Activated T-cell treated with anti-CD3 and anti-CD28 coated beads for 4 hours (primary cell): ENCODE results near the gene SH3RF3.

Experiments used
- DNase-seq: peaks from one replicate; pipeline ENCODE4 v3.0.0-alpha.2; 2020

SH3RF3 gene

GRCh38 chr2:109185821-109186570 lies 57.0 kb downstream of the SH3RF3 start:
- DNase-seq: no peak

- DNase-seq: no peak
Observed at GRCh38 chr2:109186656-109187250, 57.7 kb downstream of the SH3RF3 start.

DNA sequence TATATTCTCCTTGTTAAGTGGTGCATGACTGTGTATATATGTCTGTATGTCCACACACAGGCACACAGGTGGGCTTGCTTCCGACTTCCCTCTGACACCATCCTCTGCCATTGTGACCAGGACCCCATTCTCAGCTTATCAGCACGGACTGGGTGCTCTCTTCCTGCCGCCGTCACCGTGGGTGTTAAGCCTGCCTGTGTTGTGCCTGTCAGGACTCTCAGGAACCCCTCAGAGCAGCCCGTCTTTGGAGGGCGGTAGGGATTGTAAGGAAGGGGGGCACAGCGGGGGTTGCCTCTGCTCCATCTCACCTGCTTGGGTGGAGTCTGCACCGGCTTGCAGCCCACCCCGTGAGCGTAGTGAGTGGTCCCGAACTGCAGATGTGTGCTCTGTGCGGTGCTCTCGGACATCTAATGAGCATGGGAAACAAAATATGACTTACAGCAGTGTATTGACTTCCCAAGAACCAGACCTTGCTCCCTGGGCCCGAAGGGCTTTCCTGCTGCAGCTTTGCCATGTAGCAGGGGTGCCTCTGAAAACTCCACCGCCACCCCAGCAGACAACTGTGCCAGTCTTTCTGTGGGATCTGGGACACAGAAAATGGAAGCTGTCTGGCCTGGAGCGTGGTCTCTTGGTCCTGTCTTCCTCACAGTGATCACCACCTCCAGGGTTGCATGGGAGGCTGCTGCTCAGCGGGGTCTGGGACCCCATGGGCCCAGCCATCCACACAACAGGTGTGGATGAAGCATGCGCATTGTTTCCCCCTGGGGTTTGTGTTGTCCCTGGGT lies 58.9 kb downstream of the SH3RF3 start:
- DNase-seq: no peak

- DNase-seq: no peak
Observed at GRCh38 chr2:109188496-109188890, 59.5 kb downstream of the SH3RF3 start.

DNA sequence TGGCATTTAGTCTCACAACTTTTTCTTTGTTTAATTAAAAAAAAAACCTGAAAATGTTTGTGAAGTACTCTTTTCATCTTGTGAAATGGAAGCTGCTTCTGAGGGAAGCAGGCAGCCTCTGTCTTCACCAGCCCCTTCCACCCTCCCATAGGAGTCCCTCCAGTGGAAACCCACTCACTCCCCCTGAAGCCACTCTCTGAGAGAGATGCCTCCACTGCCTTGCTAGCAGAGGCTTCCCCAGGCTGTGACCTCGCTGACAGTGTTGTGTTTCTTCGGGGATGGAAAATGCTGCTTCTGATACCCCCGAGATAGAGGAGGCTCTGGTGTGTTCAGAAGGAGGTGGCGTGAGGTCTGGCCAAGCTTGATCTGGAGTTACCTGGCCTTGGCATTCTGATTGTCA lies 59.9 kb downstream of the SH3RF3 start:
- DNase-seq: no peak

GRCh38 chr2:109189751-109190150 lies 60.7 kb downstream of the SH3RF3 start:
- DNase-seq: no peak

DNA sequence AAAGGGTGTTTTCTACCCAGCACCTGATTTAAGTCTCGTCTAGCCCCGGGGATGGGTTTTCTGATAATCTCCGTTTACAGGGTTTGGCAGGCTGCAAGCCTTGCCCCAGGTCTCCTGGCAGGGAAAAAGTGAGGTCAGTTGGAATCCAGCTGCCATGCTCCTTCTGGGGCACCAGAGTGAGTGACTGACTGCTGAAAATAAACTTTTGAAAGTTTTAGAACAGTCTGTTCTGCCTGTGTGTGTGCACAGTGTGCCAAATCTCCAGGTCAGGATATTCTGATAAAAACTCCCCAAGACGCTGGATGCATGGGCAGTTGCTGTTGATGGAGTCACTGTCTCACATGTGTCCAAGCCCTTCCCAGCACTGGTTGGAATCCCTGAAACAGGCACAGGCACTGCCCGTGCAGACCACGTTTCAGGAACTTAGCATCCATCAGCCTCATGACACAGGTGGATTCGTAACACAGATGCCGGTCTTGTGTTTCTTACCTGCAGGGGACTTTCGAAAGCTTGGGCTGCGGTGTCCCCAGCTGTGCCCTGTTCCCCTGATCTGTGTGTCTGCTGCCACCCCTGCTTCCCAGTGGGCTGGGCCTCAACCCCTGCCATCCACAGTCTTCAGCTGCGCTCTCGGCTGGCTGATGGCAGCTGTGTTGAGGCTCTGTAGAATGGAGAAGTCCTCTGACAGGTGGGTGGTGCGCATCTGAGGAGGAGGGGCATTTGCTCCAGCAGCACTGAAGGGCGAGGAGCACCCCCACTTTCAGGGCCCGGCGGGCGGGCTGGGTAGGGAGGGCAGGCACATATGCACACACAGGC lies 65.0 kb downstream of the SH3RF3 start:
- no peak for DNase-seq

GRCh38 chr2:109194620-109194937 lies 65.6 kb downstream of the SH3RF3 start:
- no peak for DNase-seq

- DNase-seq: no peak
Observed at GRCh38 chr2:109195193-109196045, 66.4 kb downstream of the SH3RF3 start.

DNA sequence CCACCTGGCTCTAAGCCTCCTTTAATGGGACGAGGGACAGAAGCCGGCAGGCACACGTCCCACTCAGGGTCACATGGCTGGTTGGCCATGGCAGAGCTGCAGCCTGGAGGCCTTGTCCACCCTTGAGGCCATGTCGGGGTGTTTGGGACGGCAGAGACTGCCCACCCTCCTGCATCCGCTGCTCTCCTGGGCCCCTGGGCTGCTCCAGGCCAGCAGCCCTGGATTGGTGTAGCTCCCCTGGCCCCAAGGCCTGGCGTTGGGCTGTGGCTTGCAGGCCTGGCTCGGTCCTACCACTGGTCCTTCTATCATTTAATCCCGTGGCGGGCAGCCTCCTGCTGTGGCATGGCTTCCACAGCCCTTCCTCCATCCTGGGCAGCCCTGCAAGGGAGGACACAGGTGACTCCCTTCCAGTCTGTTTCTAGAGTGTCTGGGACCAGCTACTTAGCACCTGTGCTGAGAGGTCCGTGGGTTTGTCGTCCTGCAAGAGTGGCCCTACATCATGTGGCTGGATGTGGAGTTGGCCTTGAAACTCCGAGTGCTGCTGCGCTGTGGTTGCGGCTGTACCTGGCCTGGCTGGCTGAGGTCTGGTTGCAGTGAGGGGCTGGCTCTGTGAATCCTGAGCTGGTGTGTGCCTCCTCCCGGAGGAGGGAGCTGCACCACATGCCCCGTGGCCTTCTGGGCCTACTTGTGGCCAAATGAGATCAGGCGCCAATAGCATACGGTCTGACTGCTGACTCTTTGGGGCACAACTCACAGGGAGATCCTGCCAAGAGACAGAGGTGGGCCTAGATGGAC lies 67.3 kb downstream of the SH3RF3 start:
- no peak for DNase-seq

DNA sequence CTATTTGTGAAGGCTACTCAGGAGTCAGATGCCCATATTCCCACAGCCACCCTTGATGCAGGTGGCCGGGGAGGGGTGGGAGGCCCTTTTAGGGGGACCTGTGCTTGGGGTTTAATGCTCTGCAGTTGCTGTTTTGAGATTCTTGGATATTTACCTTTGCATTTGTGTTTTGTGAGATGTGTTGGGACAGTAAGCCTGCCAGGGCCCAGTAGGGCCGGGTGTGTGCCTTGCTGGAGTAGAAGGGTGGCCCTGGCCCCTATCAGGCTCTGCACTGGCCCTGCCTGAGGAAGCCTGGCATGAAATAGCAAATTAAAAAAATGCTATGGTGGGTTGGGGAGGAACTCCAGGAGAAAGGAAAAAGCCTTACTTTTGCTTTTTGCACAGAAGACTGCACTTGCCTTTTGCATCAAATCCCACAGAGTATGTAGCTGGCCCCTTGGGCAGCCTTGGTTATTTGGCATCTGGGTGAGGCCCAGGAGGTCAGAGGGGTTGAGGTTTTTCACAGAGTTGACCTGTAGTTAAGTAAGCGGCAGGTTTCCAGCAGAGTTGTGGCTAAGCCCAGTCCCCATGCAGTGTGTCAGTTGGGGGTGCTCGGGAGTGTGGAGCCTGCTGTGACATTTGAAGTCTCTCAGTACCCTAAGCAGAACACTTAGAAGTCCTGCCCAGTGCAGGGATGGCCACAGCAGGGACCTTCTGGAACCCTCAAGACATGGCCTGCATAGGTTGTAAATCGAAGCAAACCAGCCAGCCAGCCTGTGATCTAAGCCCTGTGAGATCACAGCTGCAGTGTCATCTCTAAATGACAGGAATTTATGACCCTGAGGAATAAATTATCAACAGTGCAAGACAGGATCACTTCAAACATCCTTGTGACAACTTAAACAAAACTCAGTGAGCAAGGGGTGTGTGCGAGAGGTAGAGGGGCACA lies 68.8 kb downstream of the SH3RF3 start:
- DNase-seq: no peak

GRCh38 chr2:109199790-109200189 lies 70.8 kb downstream of the SH3RF3 start:
- no peak for DNase-seq

GRCh38 chr2:109200616-109201464 lies 71.8 kb downstream of the SH3RF3 start:
- no peak for DNase-seq

- DNase-seq: no peak
Observed at GRCh38 chr2:109201465-109202327, 72.7 kb downstream of the SH3RF3 start.

DNA sequence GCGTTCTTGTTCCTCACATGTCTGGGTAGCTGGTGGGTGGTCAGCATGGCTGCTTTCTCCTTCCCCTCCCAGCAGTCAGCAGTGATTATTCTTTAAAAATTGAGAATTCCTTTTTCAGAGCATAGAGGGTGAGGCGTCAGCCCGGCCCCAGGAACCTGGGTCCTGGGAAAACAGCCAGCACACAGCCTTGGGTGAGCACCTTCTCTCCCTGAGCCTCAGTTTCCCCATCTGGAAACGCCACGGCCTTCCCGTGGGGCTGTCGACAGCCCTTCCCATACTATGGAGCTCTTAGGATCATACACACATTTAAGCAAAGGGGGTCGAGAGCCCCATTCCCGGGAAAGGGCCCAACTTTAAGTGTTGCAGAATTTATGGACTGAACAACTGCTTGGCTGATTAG lies 73.5 kb downstream of the SH3RF3 start:
- DNase-seq: no peak

DNA sequence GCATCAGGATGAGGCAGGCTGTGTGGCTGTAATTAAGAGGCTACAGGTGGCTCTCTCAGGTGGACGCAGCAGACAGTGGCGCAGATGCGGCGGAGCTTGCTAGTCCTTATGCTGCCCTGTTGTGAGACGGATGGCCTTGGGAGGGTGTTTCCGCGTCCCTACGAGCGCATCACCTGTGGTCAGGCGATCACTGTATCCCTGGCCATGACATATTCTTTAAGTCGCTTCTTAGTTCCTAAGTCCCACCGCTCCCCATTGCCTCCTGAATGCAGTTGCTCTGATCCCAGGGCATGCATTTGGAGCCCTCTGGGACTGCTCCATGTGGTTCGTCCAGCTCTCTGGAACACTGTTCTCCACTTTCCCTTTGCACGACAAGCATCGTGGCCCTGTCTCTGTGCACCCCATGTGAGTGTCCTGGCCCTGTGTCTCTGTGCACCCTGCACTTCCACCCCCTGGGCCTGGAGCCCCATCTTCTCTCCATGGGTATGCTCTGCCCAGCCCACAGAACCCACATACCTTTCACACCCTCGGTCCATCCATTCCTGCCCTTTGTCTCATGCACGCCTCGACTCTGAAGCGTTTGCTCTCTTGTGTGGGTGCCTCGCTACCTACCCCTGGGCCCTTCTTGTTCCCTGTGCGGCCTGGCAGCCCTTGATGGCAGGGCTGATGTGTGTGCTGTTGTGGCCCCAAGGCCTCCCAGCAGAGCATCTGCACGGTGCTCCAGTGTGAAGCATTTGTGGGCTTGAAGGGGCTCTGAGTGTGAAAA lies 74.4 kb downstream of the SH3RF3 start:
- no peak for DNase-seq

DNA sequence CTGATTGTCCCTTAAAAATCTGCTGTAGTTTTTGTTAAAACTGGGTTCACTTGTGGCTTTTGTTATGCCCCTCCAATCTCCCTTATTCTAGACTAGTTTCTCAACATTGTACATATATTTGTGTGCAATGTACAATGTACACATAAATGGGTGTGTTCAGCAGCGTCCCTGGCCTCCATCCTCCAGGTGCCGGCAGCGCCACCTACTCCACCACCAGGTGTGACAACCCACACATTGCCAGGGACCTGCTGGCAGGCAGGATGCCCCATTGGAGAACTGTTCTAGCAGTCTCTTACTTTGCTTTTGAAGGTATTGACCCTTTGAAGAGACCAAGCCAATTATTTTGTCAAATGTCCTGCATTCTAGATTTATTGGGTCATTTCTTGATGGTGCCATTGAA lies 75.4 kb downstream of the SH3RF3 start:
- no peak for DNase-seq

DNA sequence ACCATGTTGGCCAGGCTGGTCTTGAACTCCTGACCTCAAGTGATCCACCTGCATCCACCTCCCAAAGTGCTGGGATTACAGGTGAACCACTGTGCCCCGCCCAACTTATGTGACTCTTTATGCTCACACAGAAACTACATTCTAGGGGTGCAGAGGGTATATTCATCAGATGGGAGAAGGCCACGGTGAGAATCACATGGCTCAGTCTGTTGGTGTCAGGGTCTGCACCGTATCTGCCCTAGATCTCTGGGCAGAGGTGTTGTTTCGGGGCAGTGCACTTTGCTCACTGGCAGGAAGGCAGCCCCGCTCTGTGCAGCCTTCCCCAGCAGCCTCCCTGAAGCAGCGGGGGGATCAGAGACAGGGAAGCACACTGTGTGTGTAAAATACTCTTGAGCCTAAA lies 76.4 kb downstream of the SH3RF3 start:
- no peak for DNase-seq
